Cardiac muscle cell (in vitro differentiated cells and primary cell): ENCODE results near the gene LDLRAD2. TPM values are rescaled to one million over a fixed set of nuclear protein-coding genes. Genes with fewer than 3 reads are reported as not detected.

Experiments
- DNase-seq, 2 donors: peaks; one replicate each; pipeline versions ENCODE4 v3.0.0 to v3.0.0-alpha.2; 2010 to 2017; ENCODE audit warnings: low read depth in 1 of 2, low spot score in 1 of 2
- H3K27ac ChIP-seq: fragments of 200-600 bp; sonication (generic); 2 replicates; pipeline ENCODE4 v1.5.1; 2016
- H3K27me3 ChIP-seq: fragments of 200-600 bp; sonication (generic); 2 replicates; pipeline ENCODE4 v1.6.0; 2016; ENCODE audit warnings: control low read depth
- H3K36me3 ChIP-seq: fragments of 200-600 bp; sonication (generic); 2 replicates; pipeline ENCODE4 v1.5.1; 2016; ENCODE audit warnings: control low read depth
- H3K4me1 ChIP-seq: fragments of 200-600 bp; sonication (generic); 2 replicates; pipeline ENCODE4 v1.8.1; 2017; ENCODE audit warnings: low read depth, mild to moderate bottlenecking, mixed run types
- H3K4me3 ChIP-seq: fragments of 200-600 bp; sonication (generic); 2 replicates; pipeline ENCODE4 v1.5.1; 2016; ENCODE audit warnings: mild to moderate bottlenecking
- H3K9me3 ChIP-seq: fragments of 200-600 bp; sonication (generic); 2 replicates; pipeline ENCODE4 v1.5.1; 2017; ENCODE audit warnings: low read depth, mild to moderate bottlenecking, control low read depth
- polyA plus RNA-seq: library from polyadenylated mRNA; unstranded; fragments of >200 nt; fragmentation: Nextera tagmentation; extraction: Ambion mirVana; gene quantifications from 2 replicates; pipeline ENCODE4 v1.2.1, GENCODE V29; 2016
- total RNA-seq: library from RNA; depleted of rRNA; stranded (reverse); fragments of >200 nt; gene quantifications from 2 replicates; pipeline ENCODE4 v1.2.3, GENCODE V29; 2016
- TF ChIP-seq, protein P1 (sequence below): IDR thresholded peaks from 2 replicates; pipeline ENCODE4 v1.5.1; 2012; ENCODE audit warnings: low read depth, mild to moderate bottlenecking, low read length

Gene LDLRAD2
- total and polyA plus RNA-seq, 2 experiments from 2014 or later = 0.77 to 3.4 TPM

DNA sequence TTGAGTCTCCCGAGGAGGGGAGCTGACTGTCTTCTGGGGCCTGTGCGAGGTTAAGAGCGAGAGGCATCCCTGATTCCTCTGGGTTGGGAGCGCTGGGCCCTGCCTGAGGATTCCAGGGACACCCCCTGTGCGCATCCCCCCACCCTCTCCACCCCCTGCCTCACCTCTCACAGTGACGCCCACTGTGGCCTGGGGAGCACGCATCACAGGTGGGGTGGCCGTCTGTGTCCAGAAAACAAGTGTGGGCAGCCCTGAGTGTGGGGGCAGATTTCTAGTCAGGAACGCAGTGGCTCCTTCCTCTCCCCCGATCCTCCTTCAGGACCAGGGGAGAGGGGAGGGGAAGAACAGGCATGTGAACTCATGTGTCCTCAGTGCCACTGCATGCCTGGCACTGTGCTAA is 61.7 kb downstream of the LDLRAD2 start:
- Histone ChIP-seq H3K27me3 (no peaks in the 10 kb centered on the region), H3K27ac (no peak overlapping the region), H3K4me1 (no peaks in the 10 kb centered on the region), H3K9me3 (no peaks in the 10 kb centered on the region), H3K4me3 (no peak overlapping the region), H3K36me3 (peaks cover 53% of the 10 kb centered on the region)
- TF ChIP-seq, protein P1, sequence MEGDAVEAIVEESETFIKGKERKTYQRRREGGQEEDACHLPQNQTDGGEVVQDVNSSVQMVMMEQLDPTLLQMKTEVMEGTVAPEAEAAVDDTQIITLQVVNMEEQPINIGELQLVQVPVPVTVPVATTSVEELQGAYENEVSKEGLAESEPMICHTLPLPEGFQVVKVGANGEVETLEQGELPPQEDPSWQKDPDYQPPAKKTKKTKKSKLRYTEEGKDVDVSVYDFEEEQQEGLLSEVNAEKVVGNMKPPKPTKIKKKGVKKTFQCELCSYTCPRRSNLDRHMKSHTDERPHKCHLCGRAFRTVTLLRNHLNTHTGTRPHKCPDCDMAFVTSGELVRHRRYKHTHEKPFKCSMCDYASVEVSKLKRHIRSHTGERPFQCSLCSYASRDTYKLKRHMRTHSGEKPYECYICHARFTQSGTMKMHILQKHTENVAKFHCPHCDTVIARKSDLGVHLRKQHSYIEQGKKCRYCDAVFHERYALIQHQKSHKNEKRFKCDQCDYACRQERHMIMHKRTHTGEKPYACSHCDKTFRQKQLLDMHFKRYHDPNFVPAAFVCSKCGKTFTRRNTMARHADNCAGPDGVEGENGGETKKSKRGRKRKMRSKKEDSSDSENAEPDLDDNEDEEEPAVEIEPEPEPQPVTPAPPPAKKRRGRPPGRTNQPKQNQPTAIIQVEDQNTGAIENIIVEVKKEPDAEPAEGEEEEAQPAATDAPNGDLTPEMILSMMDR = no peak
- no peak for DNase-seq

DNA sequence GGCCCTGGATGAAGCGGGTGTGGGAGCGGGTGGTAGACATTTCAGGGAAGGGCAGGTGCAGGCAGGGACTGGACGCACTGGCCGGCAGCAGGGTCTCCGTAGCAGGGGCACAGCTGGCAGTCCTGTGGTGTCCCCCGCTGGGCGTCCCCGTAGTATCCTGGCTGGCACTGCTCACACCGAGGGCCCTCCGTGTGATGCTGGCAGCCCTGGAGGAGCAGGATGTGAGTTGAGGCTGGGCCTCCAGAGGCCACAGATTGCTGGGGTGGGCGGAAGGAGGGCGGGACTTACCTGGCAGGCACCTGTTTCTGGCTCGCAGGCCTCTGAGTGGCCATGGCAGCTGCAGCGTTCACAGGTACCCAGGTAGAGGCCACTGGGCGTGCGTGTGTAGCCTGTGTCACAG is 62.3 kb downstream of the LDLRAD2 start:
- no peak for DNase-seq
- H3K9me3 ChIP-seq = no peaks in the 10 kb centered on the region
- H3K4me3 ChIP-seq = no peak overlapping the region
- peaks cover 55% of the 10 kb centered on the region for H3K36me3 ChIP-seq
- TF ChIP-seq, protein P1 = no peak
- H3K27me3 ChIP-seq = no peaks in the 10 kb centered on the region
- no peak overlapping the region for H3K27ac ChIP-seq
- no peaks in the 10 kb centered on the region for H3K4me1 ChIP-seq

Other genes starting within 250 kb of the LDLRAD2 start
- gene RAP1GAP, start 142.9 kb upstream of the LDLRAD2 start, total RNA-seq = 4.1 and 7.4 TPM in 2 replicates
- 5.8 and 9.8 TPM in 2 replicates for gene RAP1GAP, start 142.9 kb upstream of the LDLRAD2 start, polyA plus RNA-seq
- 20.1 and 29.6 TPM in 2 replicates for gene USP48, start 29.1 kb upstream of the LDLRAD2 start, total RNA-seq
- 39.2 and 52.4 TPM in 2 replicates for gene USP48, start 29.1 kb upstream of the LDLRAD2 start, polyA plus RNA-seq
- gene HSPG2, start 125.0 kb downstream of the LDLRAD2 start, total RNA-seq = 112 and 193 TPM in 2 replicates
- 62.3 and 96.2 TPM in 2 replicates for gene HSPG2, start 125.0 kb downstream of the LDLRAD2 start, polyA plus RNA-seq
- gene CELA3B, start 164.8 kb downstream of the LDLRAD2 start, total RNA-seq = not detected in 2 replicates
- gene CELA3B, start 164.8 kb downstream of the LDLRAD2 start, polyA plus RNA-seq = not detected in 2 replicates
- gene CELA3A, start 189.4 kb downstream of the LDLRAD2 start, total RNA-seq = not detected in 2 replicates
- not detected in 2 replicates for gene CELA3A, start 189.4 kb downstream of the LDLRAD2 start, polyA plus RNA-seq
- 140 and 167 TPM in 2 replicates for gene CDC42, start 240.4 kb downstream of the LDLRAD2 start, total RNA-seq
- gene CDC42, start 240.4 kb downstream of the LDLRAD2 start, polyA plus RNA-seq = 72.0 and 76.7 TPM in 2 replicates